Skeletal muscle satellite cell (primary cell): ENCODE results near the gene ACO2.
A peak's percentile ranks its signal among the peaks of the same experiment; 100 is the strongest.

Source experiments
- H3K27me3 ChIP-seq: 2 replicates; pipeline ENCODE4 v1.7.0; 2013; ENCODE audit warnings: low read length; ENCODE audit not compliant: control insufficient read depth, insufficient read depth
- H3K36me3 ChIP-seq: 2 replicates; pipeline ENCODE4 v1.7.0; 2013; ENCODE audit warnings: mild to moderate bottlenecking, control low read depth, low read length; ENCODE audit not compliant: insufficient read depth
- H3K4me1 ChIP-seq: 2 replicates; pipeline ENCODE4 v1.7.0; 2013; ENCODE audit warnings: low read length; ENCODE audit not compliant: control insufficient read depth, insufficient read depth
- H3K4me2 ChIP-seq: 2 replicates; pipeline ENCODE4 v1.7.0; 2013; ENCODE audit warnings: mild to moderate bottlenecking, low read length
- H3K4me3 ChIP-seq: 2 replicates; pipeline ENCODE4 v1.7.0; 2013; ENCODE audit warnings: low read length
- H3K9ac ChIP-seq: 2 replicates; pipeline ENCODE4 v1.7.0; 2013; ENCODE audit warnings: mild to moderate bottlenecking, low read depth, low read length, moderate library complexity
- H3K9me3 ChIP-seq: replicated peaks from 2 replicates; pipeline ENCODE4 v1.7.0; 2013; ENCODE audit warnings: mild to moderate bottlenecking, control low read depth, low read length

The ACO2 gene

GRCh38 chr22:41481925-41482318 is 13.0 kb downstream of the ACO2 start:
- H3K36me3 ChIP-seq = no peaks in the 10 kb centered on the region
- no peak overlapping the region for H3K4me2 ChIP-seq
- no peaks in the 10 kb centered on the region for H3K9me3 ChIP-seq
- no peak overlapping the region for H3K4me3 ChIP-seq
- no peaks in the 10 kb centered on the region for H3K27me3 ChIP-seq
- H3K4me1 ChIP-seq = peaks cover 47% of the 10 kb centered on the region
- H3K9ac ChIP-seq = peak overlapping the region; percentile 2

GRCh38 chr22:41482319-41482935 is 13.5 kb downstream of the ACO2 start:
- Histone ChIP-seq H3K4me2 (no peak overlapping the region), H3K9ac (peak overlapping the region; percentile 19), H3K4me3 (no peak overlapping the region), H3K27me3 (no peaks in the 10 kb centered on the region), H3K4me1 (peaks cover 47% of the 10 kb centered on the region), H3K36me3 (no peaks in the 10 kb centered on the region), H3K9me3 (no peaks in the 10 kb centered on the region)

GRCh38 chr22:41485033-41485432 is 16.1 kb downstream of the ACO2 start:
- H3K4me2 ChIP-seq = no peak overlapping the region
- H3K36me3 ChIP-seq = no peaks in the 10 kb centered on the region
- H3K27me3 ChIP-seq = no peaks in the 10 kb centered on the region
- no peak overlapping the region for H3K4me3 ChIP-seq
- H3K9ac ChIP-seq = no peak overlapping the region
- H3K9me3 ChIP-seq = no peaks in the 10 kb centered on the region
- H3K4me1 ChIP-seq = peaks cover 30% of the 10 kb centered on the region

- Histone ChIP-seq H3K27me3 (no peaks in the 10 kb centered on the region), H3K9ac (no peak overlapping the region), H3K36me3 (no peaks in the 10 kb centered on the region), H3K4me3 (no peak overlapping the region), H3K4me2 (no peak overlapping the region), H3K9me3 (no peaks in the 10 kb centered on the region), H3K4me1 (peaks cover 8% of the 10 kb centered on the region)
Measured at GRCh38 chr22:41487037-41487935, 18.4 kb downstream of the ACO2 start.

GRCh38 chr22:41488076-41488475 is 19.2 kb downstream of the ACO2 start:
- H3K36me3 ChIP-seq = no peaks in the 10 kb centered on the region
- H3K9me3 ChIP-seq = no peaks in the 10 kb centered on the region
- H3K4me1 ChIP-seq = no peaks in the 10 kb centered on the region
- no peak overlapping the region for H3K4me3 ChIP-seq
- no peaks in the 10 kb centered on the region for H3K27me3 ChIP-seq
- H3K4me2 ChIP-seq = no peak overlapping the region
- H3K9ac ChIP-seq = no peak overlapping the region

- Histone ChIP-seq H3K4me1 (no peaks in the 10 kb centered on the region), H3K9me3 (no peaks in the 10 kb centered on the region), H3K4me3 (no peak overlapping the region), H3K9ac (no peak overlapping the region), H3K36me3 (no peaks in the 10 kb centered on the region), H3K4me2 (no peak overlapping the region), H3K27me3 (no peaks in the 10 kb centered on the region)
Measured at GRCh38 chr22:41488596-41489385, 19.9 kb downstream of the ACO2 start.

GRCh38 chr22:41491374-41492100 is 22.6 kb downstream of the ACO2 start:
- H3K9ac ChIP-seq = no peak overlapping the region
- no peaks in the 10 kb centered on the region for H3K4me1 ChIP-seq
- H3K36me3 ChIP-seq = no peaks in the 10 kb centered on the region
- H3K27me3 ChIP-seq = no peaks in the 10 kb centered on the region
- H3K9me3 ChIP-seq = no peaks in the 10 kb centered on the region
- no peak overlapping the region for H3K4me2 ChIP-seq
- H3K4me3 ChIP-seq = no peak overlapping the region

GRCh38 chr22:41498303-41498835 is 29.5 kb downstream of the ACO2 start:
- Histone ChIP-seq H3K9ac (no peak overlapping the region), H3K4me2 (no peak overlapping the region), H3K36me3 (peaks cover 15% of the 10 kb centered on the region), H3K9me3 (no peaks in the 10 kb centered on the region), H3K4me3 (no peak overlapping the region), H3K4me1 (no peaks in the 10 kb centered on the region), H3K27me3 (no peaks in the 10 kb centered on the region)

- no peaks in the 10 kb centered on the region for H3K9me3 ChIP-seq
- H3K36me3 ChIP-seq = peaks cover 15% of the 10 kb centered on the region
- H3K9ac ChIP-seq = no peak overlapping the region
- H3K27me3 ChIP-seq = no peaks in the 10 kb centered on the region
- H3K4me3 ChIP-seq = no peak overlapping the region
- no peak overlapping the region for H3K4me2 ChIP-seq
- peaks cover 8% of the 10 kb centered on the region for H3K4me1 ChIP-seq
Measured at GRCh38 chr22:41499624-41500280, 30.8 kb downstream of the ACO2 start.

GRCh38 chr22:41500303-41500702 is 31.4 kb downstream of the ACO2 start:
- peaks cover 8% of the 10 kb centered on the region for H3K4me1 ChIP-seq
- no peak overlapping the region for H3K9ac ChIP-seq
- peaks cover 15% of the 10 kb centered on the region for H3K36me3 ChIP-seq
- no peaks in the 10 kb centered on the region for H3K9me3 ChIP-seq
- no peak overlapping the region for H3K4me3 ChIP-seq
- H3K27me3 ChIP-seq = no peaks in the 10 kb centered on the region
- no peak overlapping the region for H3K4me2 ChIP-seq
